Uterus (tissue), 4 donors: ENCODE results near the gene MSH6. TPM values are rescaled to one million over a fixed set of nuclear protein-coding genes. Genes with fewer than 3 reads are reported as not detected.

Source experiments
- DNase-seq, 2 donors: peaks; one replicate each; pipeline ENCODE4 v3.0.0-alpha.2; 2019 to 2020
- H3K27ac ChIP-seq, 2 donors: fragments of 200-600 bp; sonication (generic); 1 replicate in 1 of 2; 2 replicates in 1 of 2; pipeline ENCODE4 v1.5.1; 2016 to 2018
- H3K27me3 ChIP-seq, 2 donors: fragments of 200-600 bp; sonication (generic); one replicate each; pipeline ENCODE4 v1.5.1; 2018 to 2019; ENCODE audit warnings: control low read depth in 1 of 2
- H3K36me3 ChIP-seq, 2 donors: fragments of 200-600 bp; sonication (generic); one replicate each; pipeline ENCODE4 v1.5.1; 2019; ENCODE audit warnings: control low read depth in 1 of 2
- H3K4me1 ChIP-seq, 2 donors: fragments of 200-600 bp; sonication (generic); one replicate each; pipeline ENCODE4 v1.5.1; 2018 to 2019; ENCODE audit warnings: control low read depth in 1 of 2
- H3K4me3 ChIP-seq, 2 donors: fragments of 200-600 bp; sonication (generic); 1 replicate in 1 of 2; 2 replicates in 1 of 2; pipeline ENCODE4 v1.5.1; 2018 to 2019; ENCODE audit warnings: mild to moderate bottlenecking in 1 of 2
- H3K9me3 ChIP-seq, 2 donors: fragments of 200-600 bp; sonication (generic); one replicate each; pipeline ENCODE4 v1.5.1; 2019; ENCODE audit warnings: control low read depth in 1 of 2
- POLR2A ChIP-seq, 2 donors: fragments of 450-650 bp; IDR thresholded peaks; one replicate each; pipeline ENCODE4 v1.6.1; 2016; ENCODE audit warnings: antibody characterized with exemption in 2 of 2, mild to moderate bottlenecking in 1 of 2, moderate library complexity in 1 of 2
- intact Hi-C: fragments of 100-400 bp; cut with DNase I; formaldehyde crosslinking; loops from one replicate; pipeline ENCODE4 v1.15.1; 2023; ENCODE audit warnings: low total_unique reads
- total RNA-seq, 4 donors: library from RNA; depleted of rRNA in 3 of 4; stranded (reverse); fragments of >200 nt in 3 of 4; gene quantifications; one replicate each; pipeline versions ENCODE4 v1.1.0 to v1.2.4, GENCODE V29; 2014 to 2023
- TF ChIP-seq, protein P1 (sequence below), 4 experiments: fragments of 200-600 bp in 2 of 4; fragments of 450-650 bp in 2 of 4; sonication (generic) in 2 of 4; IDR thresholded peaks; one replicate each; pipeline ENCODE4 v1.5.1; 2016 to 2019; ENCODE audit warnings: antibody characterized with exemption in 4 of 4, mild to moderate bottlenecking in 2 of 4, moderate library complexity in 1 of 4
- donor health status: DM: yes; HTN: yes; CAD: no.

The MSH6 gene
- total RNA-seq, 4 donors from 2014 or later, result 32.9 to 115 (median 57.7) TPM

GRCh38 chr2:47811668-47812067, 28.7 kb downstream of the MSH6 start:
- H3K4me1 ChIP-seq, result no peaks in the 10 kb centered on the region
- DNase-seq, result no peak
- no peaks in the 10 kb centered on the region for H3K27me3 ChIP-seq
- no peak for TF ChIP-seq POLR2A (IDR thresholded peaks at IDR 0.05)
- TF ChIP-seq, protein P1, sequence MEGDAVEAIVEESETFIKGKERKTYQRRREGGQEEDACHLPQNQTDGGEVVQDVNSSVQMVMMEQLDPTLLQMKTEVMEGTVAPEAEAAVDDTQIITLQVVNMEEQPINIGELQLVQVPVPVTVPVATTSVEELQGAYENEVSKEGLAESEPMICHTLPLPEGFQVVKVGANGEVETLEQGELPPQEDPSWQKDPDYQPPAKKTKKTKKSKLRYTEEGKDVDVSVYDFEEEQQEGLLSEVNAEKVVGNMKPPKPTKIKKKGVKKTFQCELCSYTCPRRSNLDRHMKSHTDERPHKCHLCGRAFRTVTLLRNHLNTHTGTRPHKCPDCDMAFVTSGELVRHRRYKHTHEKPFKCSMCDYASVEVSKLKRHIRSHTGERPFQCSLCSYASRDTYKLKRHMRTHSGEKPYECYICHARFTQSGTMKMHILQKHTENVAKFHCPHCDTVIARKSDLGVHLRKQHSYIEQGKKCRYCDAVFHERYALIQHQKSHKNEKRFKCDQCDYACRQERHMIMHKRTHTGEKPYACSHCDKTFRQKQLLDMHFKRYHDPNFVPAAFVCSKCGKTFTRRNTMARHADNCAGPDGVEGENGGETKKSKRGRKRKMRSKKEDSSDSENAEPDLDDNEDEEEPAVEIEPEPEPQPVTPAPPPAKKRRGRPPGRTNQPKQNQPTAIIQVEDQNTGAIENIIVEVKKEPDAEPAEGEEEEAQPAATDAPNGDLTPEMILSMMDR (IDR thresholded peaks at IDR 0.05), result no peak
- H3K36me3 ChIP-seq, result no peaks in the 10 kb centered on the region
- H3K9me3 ChIP-seq, result no peaks in the 10 kb centered on the region
- H3K27ac ChIP-seq, result no peak overlapping the region
- intact Hi-C loops, result no loop called here
- H3K4me3 ChIP-seq, result no peak overlapping the region

GRCh38 chr2:47815764-47816163, 32.8 kb downstream of the MSH6 start:
- Histone ChIP-seq H3K4me1 (no peaks in the 10 kb centered on the region), H3K9me3 (no peaks in the 10 kb centered on the region), H3K36me3 (no peaks in the 10 kb centered on the region), H3K27me3 (no peaks in the 10 kb centered on the region), H3K27ac (no peak overlapping the region), H3K4me3 (no peak overlapping the region)
- intact Hi-C loops, result no loop called here
- TF ChIP-seq POLR2A (IDR thresholded peaks at IDR 0.05), result no peak
- TF ChIP-seq, protein P1 (IDR thresholded peaks at IDR 0.05), result no peak
- no peak for DNase-seq

DNA sequence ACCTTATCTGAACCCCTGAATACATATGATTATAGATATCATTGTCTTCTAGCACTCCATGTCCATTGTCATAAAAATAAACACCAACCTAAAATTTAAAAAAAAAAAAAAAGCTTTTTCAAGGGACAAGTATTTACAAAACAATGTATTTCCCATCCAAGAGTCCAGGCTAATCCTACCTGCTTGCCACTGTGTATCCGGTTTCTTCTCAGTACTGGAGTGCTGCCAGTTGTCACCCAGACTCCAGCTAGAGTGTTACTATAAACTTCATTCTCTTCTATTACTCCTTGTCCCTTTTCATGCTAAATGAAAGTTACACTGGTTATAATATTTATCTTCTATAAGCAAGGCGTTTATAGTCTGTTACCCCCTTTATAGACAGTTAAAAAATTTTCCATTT, 35.8 kb downstream of the MSH6 start:
- Histone ChIP-seq H3K4me3 (no peak overlapping the region), H3K36me3 (no peaks in the 10 kb centered on the region), H3K4me1 (no peaks in the 10 kb centered on the region), H3K9me3 (no peaks in the 10 kb centered on the region), H3K27ac (no peak overlapping the region), H3K27me3 (no peaks in the 10 kb centered on the region)
- no peak for TF ChIP-seq POLR2A (IDR thresholded peaks at IDR 0.05)
- TF ChIP-seq, protein P1 (IDR thresholded peaks at IDR 0.05), result no peak
- intact Hi-C loops, result no loop called here
- DNase-seq, result no peak

- TF ChIP-seq, protein P1 (IDR thresholded peaks at IDR 0.05), result no peak
- TF ChIP-seq POLR2A (IDR thresholded peaks at IDR 0.05), result no peak
- no peaks in the 10 kb centered on the region for H3K36me3 ChIP-seq
- H3K4me1 ChIP-seq, result no peaks in the 10 kb centered on the region
- no peaks in the 10 kb centered on the region for H3K27me3 ChIP-seq
- DNase-seq, result no peak
- H3K4me3 ChIP-seq, result no peak overlapping the region
- no peaks in the 10 kb centered on the region for H3K9me3 ChIP-seq
- intact Hi-C loops, result no loop called here
- no peak overlapping the region for H3K27ac ChIP-seq
These were observed 36.9 kb downstream of the MSH6 start for GRCh38 chr2:47819834-47820233.

- intact Hi-C loops, result no loop called here
These were observed 39.6 kb downstream of the MSH6 start for GRCh38 chr2:47822518-47822917.

DNA sequence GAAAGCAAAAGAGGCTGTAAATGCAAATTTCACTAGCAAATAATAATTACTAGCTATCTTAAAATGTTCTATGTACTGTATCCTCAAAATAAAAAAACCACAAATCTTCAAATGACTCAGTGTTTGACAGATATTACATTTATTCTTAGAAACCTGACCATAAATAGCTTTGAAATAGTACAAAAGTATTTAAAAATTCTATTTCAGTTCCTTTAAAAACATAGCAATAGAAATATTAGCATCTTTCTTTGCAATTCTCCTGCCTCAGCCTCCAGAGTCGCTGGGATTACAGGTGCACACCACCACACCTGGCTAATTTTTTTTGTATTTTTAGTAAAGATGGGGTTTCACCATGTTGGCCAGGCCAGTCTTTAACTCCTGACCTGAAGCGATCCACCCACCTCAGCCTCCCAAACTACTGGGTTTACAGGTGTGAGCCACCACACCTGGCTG, 50.6 kb downstream of the MSH6 start:
- Histone ChIP-seq H3K27me3 (no peaks in the 10 kb centered on the region), H3K4me1 (no peaks in the 10 kb centered on the region), H3K36me3 (no peaks in the 10 kb centered on the region), H3K4me3 (no peak overlapping the region), H3K27ac (no peak overlapping the region), H3K9me3 (no peaks in the 10 kb centered on the region)
- no peak for DNase-seq
- no peak for TF ChIP-seq POLR2A (IDR thresholded peaks at IDR 0.05)
- TF ChIP-seq, protein P1 (IDR thresholded peaks at IDR 0.05), result no peak
- intact Hi-C loops, result no loop called here

More at GRCh38 chr2:47822518-47822917, 39.6 kb downstream of the MSH6 start:
- no peaks in the 10 kb centered on the region for H3K27me3 ChIP-seq
- H3K36me3 ChIP-seq, result no peaks in the 10 kb centered on the region
- H3K4me3 ChIP-seq, result no peak overlapping the region
- no peak overlapping the region for H3K27ac ChIP-seq
- no peaks in the 10 kb centered on the region for H3K4me1 ChIP-seq
- no peak for DNase-seq
- TF ChIP-seq POLR2A (IDR thresholded peaks at IDR 0.05), result no peak
- H3K9me3 ChIP-seq, result no peaks in the 10 kb centered on the region
